22Rv1 (cell line): Measurements from ENCODE around the gene NKD1.

Experiments
- ZFX ChIP-seq: fragments of 450-650 bp; IDR thresholded peaks from 2 replicates; pipeline ENCODE4 v1.6.1; 2017; ENCODE audit warnings: antibody characterized with exemption, borderline replicate concordance
- TF ChIP-seq, protein P1 (sequence below): fragments of 450-650 bp; IDR thresholded peaks from 2 replicates; pipeline ENCODE4 v1.5.1; 2017; ENCODE audit warnings: mild to moderate bottlenecking

DNA sequence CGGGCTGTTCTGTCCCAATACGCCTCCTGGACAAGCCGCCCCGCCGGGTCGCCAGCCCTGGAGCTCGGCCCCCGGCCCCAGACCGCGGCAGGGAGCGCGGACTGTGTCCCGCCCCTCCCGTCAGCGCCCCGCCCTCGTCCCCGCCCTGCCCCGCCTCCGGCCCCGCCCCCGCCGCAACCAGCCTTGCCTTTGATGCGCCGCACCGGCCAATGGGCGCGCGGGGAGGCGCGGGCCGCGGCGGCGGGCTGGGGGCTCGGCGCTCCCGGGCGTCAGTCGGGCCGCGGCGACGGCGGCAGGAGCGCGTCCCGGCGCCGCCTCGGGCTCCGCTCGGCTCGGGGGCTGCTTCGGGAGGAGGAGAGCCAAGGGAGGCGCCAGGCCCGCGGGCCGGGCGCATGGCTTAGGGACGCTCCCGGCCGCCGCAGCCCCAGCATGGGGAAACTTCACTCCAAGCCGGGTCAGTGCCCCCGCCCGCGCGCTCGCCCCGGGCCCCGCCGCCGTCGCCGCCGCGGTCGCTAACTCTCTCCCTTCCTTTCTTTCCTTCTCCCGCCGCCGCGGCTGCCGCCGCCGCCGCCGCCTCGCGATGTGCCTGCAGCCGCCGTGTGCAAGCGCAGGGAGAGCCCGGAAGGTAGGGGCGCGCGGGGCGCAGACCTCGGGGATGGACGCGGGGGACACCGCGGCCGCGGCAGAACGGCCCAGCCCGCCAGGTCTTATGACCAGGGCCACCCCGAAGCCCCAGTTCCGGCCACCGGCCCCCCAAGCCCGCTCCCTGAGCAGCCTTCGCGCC, at the start of gene NKD1:
- TF ChIP-seq, protein P1, sequence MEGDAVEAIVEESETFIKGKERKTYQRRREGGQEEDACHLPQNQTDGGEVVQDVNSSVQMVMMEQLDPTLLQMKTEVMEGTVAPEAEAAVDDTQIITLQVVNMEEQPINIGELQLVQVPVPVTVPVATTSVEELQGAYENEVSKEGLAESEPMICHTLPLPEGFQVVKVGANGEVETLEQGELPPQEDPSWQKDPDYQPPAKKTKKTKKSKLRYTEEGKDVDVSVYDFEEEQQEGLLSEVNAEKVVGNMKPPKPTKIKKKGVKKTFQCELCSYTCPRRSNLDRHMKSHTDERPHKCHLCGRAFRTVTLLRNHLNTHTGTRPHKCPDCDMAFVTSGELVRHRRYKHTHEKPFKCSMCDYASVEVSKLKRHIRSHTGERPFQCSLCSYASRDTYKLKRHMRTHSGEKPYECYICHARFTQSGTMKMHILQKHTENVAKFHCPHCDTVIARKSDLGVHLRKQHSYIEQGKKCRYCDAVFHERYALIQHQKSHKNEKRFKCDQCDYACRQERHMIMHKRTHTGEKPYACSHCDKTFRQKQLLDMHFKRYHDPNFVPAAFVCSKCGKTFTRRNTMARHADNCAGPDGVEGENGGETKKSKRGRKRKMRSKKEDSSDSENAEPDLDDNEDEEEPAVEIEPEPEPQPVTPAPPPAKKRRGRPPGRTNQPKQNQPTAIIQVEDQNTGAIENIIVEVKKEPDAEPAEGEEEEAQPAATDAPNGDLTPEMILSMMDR: no peak
- TF ChIP-seq ZFX: no peak
